HTERT RPE-1 (cell line): ENCODE data around the gene LYG2.
"Not testable (repeated sequence)": the region's sequence is repeated elsewhere in the genome, so short reads cannot be mapped to it uniquely, and the experiment has no call there.

Experiments
- in situ Hi-C: fragments of 300-500 bp; cut with MboI; formaldehyde crosslinking; loops from 4 replicates; pipeline ENCODE4 v1.14.3; 2020; ENCODE audit warnings: low sequenced_read_pairs

Gene LYG2

GRCh38 chr2:99255491-99256318 lies at the start of gene LYG2:
TSS of gene LYG2 (minus strand) at chr2:99255666. CDS start at chr2:99254260, 1,406 bp downstream.
- in situ Hi-C loops: no loop called here

- in situ Hi-C loops: not testable (repeated sequence)
Observed at GRCh38 chr2:99301097-99301496, 45.6 kb upstream of the LYG2 start, which contains the start of gene LYG1. TSS of gene LYG1 (minus strand) at chr2:99301197. CDS start at chr2:99295670, 5,527 bp downstream.

- in situ Hi-C loops: no loop called here
Observed at GRCh38 chr2:99299580-99299979, 44.1 kb upstream of the LYG2 start.

GRCh38 chr2:99297994-99298393 lies 42.5 kb upstream of the LYG2 start:
- in situ Hi-C loops: no loop called here

GRCh38 chr2:99285526-99285925 lies 30.1 kb upstream of the LYG2 start:
- in situ Hi-C loops: no loop called here

- in situ Hi-C loops: no loop called here
Observed at GRCh38 chr2:99279969-99280695, 24.7 kb upstream of the LYG2 start.

GRCh38 chr2:99278793-99279291 lies 23.4 kb upstream of the LYG2 start:
- in situ Hi-C loops: no loop called here

- in situ Hi-C loops: not testable (repeated sequence)
Observed at GRCh38 chr2:99278195-99278765, 22.8 kb upstream of the LYG2 start.

GRCh38 chr2:99275882-99276281 lies 20.4 kb upstream of the LYG2 start:
- in situ Hi-C loops: no loop called here

- in situ Hi-C loops: no loop called here
Observed at GRCh38 chr2:99261242-99261641, 5.8 kb upstream of the LYG2 start.

- in situ Hi-C loops: no loop called here
Observed at GRCh38 chr2:99260184-99260583, 4.7 kb upstream of the LYG2 start.

GRCh38 chr2:99259465-99259864 lies 4.0 kb upstream of the LYG2 start:
- in situ Hi-C loops: no loop called here

- in situ Hi-C loops: no loop called here
Observed at GRCh38 chr2:99256677-99257076, 1.2 kb upstream of the LYG2 start.

- in situ Hi-C loops: no loop called here
Observed at GRCh38 chr2:99249951-99250350, 5.5 kb downstream of the LYG2 start.

- in situ Hi-C loops: no loop called here
Observed at GRCh38 chr2:99242151-99242550, 13.3 kb downstream of the LYG2 start.

GRCh38 chr2:99240431-99240830 lies 15.0 kb downstream of the LYG2 start:
- in situ Hi-C loops: no loop called here

GRCh38 chr2:99238599-99238998 lies 16.9 kb downstream of the LYG2 start:
- in situ Hi-C loops: no loop called here

GRCh38 chr2:99233177-99233576 lies 22.3 kb downstream of the LYG2 start:
- in situ Hi-C loops: not testable (repeated sequence)

GRCh38 chr2:99217929-99218501 lies 37.5 kb downstream of the LYG2 start:
- in situ Hi-C loops: no loop called here

- in situ Hi-C loops: no loop called here
Observed at GRCh38 chr2:99216096-99216495, 39.4 kb downstream of the LYG2 start.

GRCh38 chr2:99205491-99205890 lies 50.0 kb downstream of the LYG2 start:
- in situ Hi-C loops: no loop called here
